ENCODE measurements around the gene FBN1.

The FBN1 gene

DNA sequence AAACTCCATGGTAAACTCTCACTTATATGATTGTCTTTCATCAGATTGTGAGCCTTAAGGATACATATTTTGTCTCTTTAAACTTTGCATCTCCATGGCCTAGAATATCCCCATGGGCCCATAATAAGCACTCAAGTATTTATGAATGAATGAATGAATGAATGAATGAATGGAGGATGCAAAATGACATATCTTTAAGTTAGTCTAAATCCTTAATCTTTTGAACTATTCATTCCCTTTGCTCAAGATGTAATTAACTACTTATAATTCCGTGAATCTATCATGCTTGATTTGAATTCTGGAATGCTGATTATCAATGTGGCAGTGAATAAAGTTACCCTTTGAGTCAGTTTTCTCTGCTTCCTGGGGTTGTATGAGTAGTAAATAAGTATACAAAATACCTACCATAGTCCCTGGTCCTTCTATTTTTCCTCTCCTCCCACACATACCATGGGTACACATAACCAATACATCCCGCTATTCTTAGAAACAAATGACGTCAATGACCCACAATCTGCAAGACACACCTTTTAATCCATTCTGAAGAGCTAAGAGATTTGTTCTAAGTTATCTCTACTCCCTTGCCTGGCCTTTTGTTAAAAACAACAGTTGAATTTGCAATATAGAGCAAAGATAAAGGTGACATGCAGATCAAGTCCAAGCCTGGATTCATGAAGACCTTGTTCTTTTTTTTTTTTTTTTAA is 94.5 kb downstream of the FBN1 start:
- Mint-ChIP-seq H3K27me3 (peaks cover 34% of the 10 kb centered on the region), H3K27ac (ENCODE audit: low read depth) (no peak overlapping the region), H3K36me3 (ENCODE audit: insufficient read depth) (no peaks in the 10 kb centered on the region), H3K9me3 (no peaks in the 10 kb centered on the region), H3K4me1 (no peaks in the 10 kb centered on the region), H3K4me3 (no peak overlapping the region)
- no peak for ATAC-seq (replicated peaks; ENCODE audit: extremely low read depth, poor library complexity, severe bottlenecking)
- no peak for DNase-seq (ENCODE audit: low spot score in 2 of 2)

DNA sequence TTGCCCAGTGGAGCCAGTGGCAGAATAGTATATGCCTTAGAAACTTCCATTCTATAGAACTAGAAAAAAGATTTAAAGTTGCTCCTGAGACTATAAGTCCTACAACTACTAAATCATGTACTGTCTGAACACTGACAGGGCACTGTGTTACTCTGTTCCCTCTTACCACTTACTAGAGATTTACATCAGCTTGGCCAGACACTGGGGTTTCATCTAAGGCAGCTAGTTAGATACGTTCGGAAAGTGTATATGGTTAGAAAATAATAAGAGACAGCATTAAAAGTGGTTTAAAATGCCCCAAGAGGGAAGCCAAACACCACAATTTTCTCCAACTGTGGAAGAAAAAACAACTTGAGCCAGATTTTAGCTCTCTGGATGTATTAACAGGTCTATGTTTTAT is 97.1 kb downstream of the FBN1 start:
- H3K36me3 Mint-ChIP-seq (ENCODE audit: insufficient read depth), result no peaks in the 10 kb centered on the region
- H3K9me3 Mint-ChIP-seq, result no peaks in the 10 kb centered on the region
- peaks cover 17% of the 10 kb centered on the region for H3K27me3 Mint-ChIP-seq
- H3K27ac Mint-ChIP-seq (ENCODE audit: low read depth), result no peak overlapping the region
- ATAC-seq (replicated peaks; ENCODE audit: extremely low read depth, poor library complexity, severe bottlenecking) (no peak), DNase-seq (ENCODE audit: low spot score in 2 of 2) (no peak)
- no peaks in the 10 kb centered on the region for H3K4me1 Mint-ChIP-seq
- H3K4me3 Mint-ChIP-seq, result no peak overlapping the region

GRCh38 chr15:48547286-48547685 is 98.2 kb downstream of the FBN1 start:
- Mint-ChIP-seq H3K4me3 (no peak overlapping the region), H3K4me1 (no peaks in the 10 kb centered on the region), H3K27me3 (peaks cover 13% of the 10 kb centered on the region), H3K27ac (ENCODE audit: low read depth) (no peak overlapping the region), H3K9me3 (no peaks in the 10 kb centered on the region), H3K36me3 (ENCODE audit: insufficient read depth) (no peaks in the 10 kb centered on the region)
- DNase-seq (ENCODE audit: low spot score in 2 of 2) (no peak), ATAC-seq (replicated peaks; ENCODE audit: extremely low read depth, poor library complexity, severe bottlenecking) (no peak)

DNA sequence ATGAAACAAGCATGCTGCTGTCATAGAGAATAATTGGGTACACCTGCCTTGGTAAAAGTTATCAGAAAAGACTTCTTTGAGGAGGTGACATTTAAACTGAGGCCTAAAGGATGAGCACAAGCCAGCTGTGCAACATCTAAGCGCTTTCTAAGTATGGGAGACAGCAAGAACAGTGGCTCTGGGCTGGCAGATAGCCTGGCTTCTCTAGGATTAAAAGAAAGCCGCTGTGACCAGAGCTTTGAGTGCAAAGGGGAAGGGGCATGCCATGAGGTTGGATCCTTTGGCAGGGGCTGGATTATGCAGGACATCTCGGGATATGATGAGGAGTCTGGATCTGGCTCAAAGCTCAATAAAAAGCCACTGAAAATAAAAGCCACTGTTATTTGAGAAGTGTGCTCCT is 99.2 kb downstream of the FBN1 start:
- no peak for ATAC-seq (replicated peaks; ENCODE audit: extremely low read depth, poor library complexity, severe bottlenecking)
- no peak for DNase-seq (ENCODE audit: low spot score in 2 of 2)
- H3K9me3 Mint-ChIP-seq, result no peaks in the 10 kb centered on the region
- no peaks in the 10 kb centered on the region for H3K4me1 Mint-ChIP-seq
- peaks cover 13% of the 10 kb centered on the region for H3K27me3 Mint-ChIP-seq
- no peak overlapping the region for H3K27ac Mint-ChIP-seq (ENCODE audit: low read depth)
- no peaks in the 10 kb centered on the region for H3K36me3 Mint-ChIP-seq (ENCODE audit: insufficient read depth)
- no peak overlapping the region for H3K4me3 Mint-ChIP-seq

GRCh38 chr15:48544778-48545177 is 100.7 kb downstream of the FBN1 start:
- Mint-ChIP-seq H3K27me3 (peaks cover 13% of the 10 kb centered on the region), H3K4me1 (no peaks in the 10 kb centered on the region), H3K9me3 (no peaks in the 10 kb centered on the region), H3K27ac (ENCODE audit: low read depth) (no peak overlapping the region), H3K36me3 (ENCODE audit: insufficient read depth) (peaks cover 2% of the 10 kb centered on the region), H3K4me3 (no peak overlapping the region)
- ATAC-seq (replicated peaks; ENCODE audit: extremely low read depth, poor library complexity, severe bottlenecking) (no peak), DNase-seq (ENCODE audit: low spot score in 2 of 2) (no peak)

DNA sequence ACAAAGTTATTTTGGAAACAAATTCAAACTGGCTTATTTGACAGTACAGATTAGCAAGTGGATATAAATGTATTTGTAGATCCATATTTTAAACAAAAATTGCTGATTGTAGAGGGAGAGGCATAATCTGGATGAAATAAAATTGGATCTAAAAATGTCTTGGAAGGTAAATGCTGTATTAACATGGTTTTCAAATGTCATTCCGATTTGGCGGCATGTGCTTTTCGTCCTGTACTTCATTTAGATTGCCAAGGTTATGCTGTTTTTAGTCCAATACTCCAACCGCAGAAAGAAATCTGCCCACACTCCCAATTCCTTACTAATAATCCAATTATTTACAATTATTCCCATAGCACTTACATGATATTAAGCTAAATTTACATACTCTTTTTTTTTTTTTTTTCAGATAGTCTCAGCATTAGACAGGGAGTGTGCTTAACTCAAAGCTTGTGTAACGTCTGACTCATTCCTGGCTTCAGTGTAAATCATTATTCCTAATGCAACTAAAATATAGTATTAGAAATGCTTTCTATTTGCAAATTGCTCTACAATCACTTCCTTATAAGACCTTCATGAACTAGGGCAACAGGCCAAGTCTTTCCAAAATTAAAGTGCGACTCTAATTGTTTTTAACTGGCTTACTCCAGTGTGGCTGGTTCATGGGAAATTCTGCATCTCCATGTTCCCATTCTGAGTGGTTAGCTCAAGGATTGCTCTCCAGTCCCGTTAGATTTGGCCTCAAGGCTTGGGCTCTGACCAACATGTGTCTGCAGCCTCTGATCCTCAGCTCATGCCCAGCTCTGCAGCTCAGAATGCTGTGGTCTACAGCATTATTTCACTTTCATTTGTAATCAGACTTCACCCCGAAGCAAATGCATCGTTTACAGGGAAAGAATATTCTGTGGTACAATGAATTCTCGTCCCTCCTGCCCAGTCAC is 103.9 kb downstream of the FBN1 start:
- Mint-ChIP-seq H3K4me3 (no peak overlapping the region), H3K9me3 (no peaks in the 10 kb centered on the region), H3K36me3 (ENCODE audit: insufficient read depth) (peaks cover 2% of the 10 kb centered on the region), H3K27me3 (peaks cover 20% of the 10 kb centered on the region), H3K27ac (ENCODE audit: low read depth) (no peak overlapping the region), H3K4me1 (no peaks in the 10 kb centered on the region)
- DNase-seq (ENCODE audit: low spot score in 2 of 2), result no peak
- no peak for ATAC-seq (replicated peaks; ENCODE audit: extremely low read depth, poor library complexity, severe bottlenecking)

DNA sequence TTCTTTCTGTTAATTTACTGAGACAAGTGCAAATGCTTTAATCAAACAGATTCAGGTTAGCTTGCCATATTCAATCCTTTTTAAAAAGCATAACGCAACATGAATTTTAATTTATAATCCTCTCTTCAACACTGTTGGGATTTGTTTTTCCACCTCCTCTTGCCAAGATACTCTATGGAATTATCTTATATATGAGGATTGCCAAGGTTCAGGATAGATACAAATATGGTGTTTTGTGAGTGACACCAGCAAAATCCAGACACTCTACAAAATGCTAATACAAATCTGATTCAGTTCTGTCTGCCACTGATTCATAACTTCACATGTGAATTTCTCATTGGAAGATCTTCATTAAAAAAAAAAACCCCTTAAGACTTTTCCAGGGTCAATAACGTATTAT is 104.8 kb downstream of the FBN1 start:
- Mint-ChIP-seq H3K4me1 (no peaks in the 10 kb centered on the region), H3K4me3 (no peak overlapping the region), H3K27me3 (peaks cover 14% of the 10 kb centered on the region), H3K36me3 (ENCODE audit: insufficient read depth) (peaks cover 2% of the 10 kb centered on the region), H3K27ac (ENCODE audit: low read depth) (no peak overlapping the region), H3K9me3 (no peaks in the 10 kb centered on the region)
- DNase-seq (ENCODE audit: low spot score in 2 of 2), result no peak
- ATAC-seq (replicated peaks; ENCODE audit: extremely low read depth, poor library complexity, severe bottlenecking), result no peak

DNA sequence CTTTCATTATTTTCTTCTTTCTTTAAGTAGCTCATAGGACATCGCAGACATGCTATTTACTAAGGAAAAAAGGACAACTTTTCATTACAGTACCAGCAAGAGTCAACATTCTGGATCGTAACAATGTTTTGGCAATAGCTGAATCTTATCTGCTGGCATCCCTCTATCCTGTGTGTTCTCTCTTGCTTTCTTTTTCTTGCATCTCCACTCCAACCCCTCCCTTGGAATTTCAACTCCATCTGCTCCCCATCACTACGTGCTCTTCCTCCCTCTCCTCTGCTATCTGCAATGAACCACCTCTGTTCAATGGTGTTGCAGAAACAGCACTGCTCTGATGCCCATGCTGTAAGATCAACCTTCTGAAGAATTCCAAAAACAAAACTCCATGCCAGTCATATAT is 106.6 kb downstream of the FBN1 start:
- ATAC-seq (replicated peaks; ENCODE audit: extremely low read depth, poor library complexity, severe bottlenecking), result no peak

GRCh38 chr15:48537271-48538113 is 108.0 kb downstream of the FBN1 start:
- no peak for ATAC-seq (replicated peaks; ENCODE audit: extremely low read depth, poor library complexity, severe bottlenecking)
- no peaks in the 10 kb centered on the region for H3K9me3 Mint-ChIP-seq

More for the DNA sequence above, 106.6 kb downstream of the FBN1 start:
- Mint-ChIP-seq H3K36me3 (ENCODE audit: insufficient read depth) (peaks cover 2% of the 10 kb centered on the region), H3K9me3 (no peaks in the 10 kb centered on the region), H3K4me3 (no peak overlapping the region), H3K4me1 (no peaks in the 10 kb centered on the region), H3K27me3 (peaks cover 14% of the 10 kb centered on the region), H3K27ac (ENCODE audit: low read depth) (no peak overlapping the region)
- DNase-seq (ENCODE audit: low spot score in 2 of 2), result no peak

GRCh38 chr15:48536681-48537091 is 108.8 kb downstream of the FBN1 start:
- no peaks in the 10 kb centered on the region for H3K9me3 Mint-ChIP-seq
- no peak for DNase-seq (ENCODE audit: low spot score in 2 of 2)
- no peak overlapping the region for H3K27ac Mint-ChIP-seq (ENCODE audit: low read depth)
- ATAC-seq (replicated peaks; ENCODE audit: extremely low read depth, poor library complexity, severe bottlenecking), result no peak
- no peaks in the 10 kb centered on the region for H3K4me1 Mint-ChIP-seq
- no peak overlapping the region for H3K4me3 Mint-ChIP-seq
- H3K27me3 Mint-ChIP-seq, result peaks cover 14% of the 10 kb centered on the region
- peaks cover 2% of the 10 kb centered on the region for H3K36me3 Mint-ChIP-seq (ENCODE audit: insufficient read depth)

More at GRCh38 chr15:48537271-48538113, 108.0 kb downstream of the FBN1 start:
- Mint-ChIP-seq H3K4me1 (no peaks in the 10 kb centered on the region), H3K4me3 (no peak overlapping the region), H3K27me3 (peaks cover 14% of the 10 kb centered on the region), H3K27ac (ENCODE audit: low read depth) (no peak overlapping the region), H3K36me3 (ENCODE audit: insufficient read depth) (peaks cover 2% of the 10 kb centered on the region)
- no peak for DNase-seq (ENCODE audit: low spot score in 2 of 2)

GRCh38 chr15:48533982-48534381 is 111.5 kb downstream of the FBN1 start:
- H3K9me3 Mint-ChIP-seq, result no peaks in the 10 kb centered on the region
- no peak overlapping the region for H3K4me3 Mint-ChIP-seq
- no peak overlapping the region for H3K27ac Mint-ChIP-seq (ENCODE audit: low read depth)
- no peak for DNase-seq (ENCODE audit: low spot score in 2 of 2)
- H3K36me3 Mint-ChIP-seq (ENCODE audit: insufficient read depth), result no peaks in the 10 kb centered on the region
- no peaks in the 10 kb centered on the region for H3K4me1 Mint-ChIP-seq
- peaks cover 14% of the 10 kb centered on the region for H3K27me3 Mint-ChIP-seq
- no peak for ATAC-seq (replicated peaks; ENCODE audit: extremely low read depth, poor library complexity, severe bottlenecking)

DNA sequence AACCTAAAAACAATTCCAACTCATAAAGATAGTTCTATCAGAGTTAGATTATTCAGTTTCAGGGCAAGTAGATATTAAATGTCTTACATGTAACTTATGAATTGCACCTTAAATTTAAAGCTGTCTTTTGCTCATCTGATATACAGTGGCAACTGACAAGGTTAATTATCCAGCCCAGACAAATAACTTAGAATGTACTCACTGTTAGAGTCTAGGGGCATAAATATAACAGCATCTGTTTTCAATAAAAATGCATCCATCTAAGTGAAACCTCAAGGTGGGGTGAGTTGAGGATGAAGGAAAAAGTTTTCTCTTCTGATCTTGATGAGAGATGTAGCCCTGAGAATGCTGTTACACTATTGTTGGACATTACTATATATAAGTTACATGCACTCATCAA is 112.6 kb downstream of the FBN1 start:
- Mint-ChIP-seq H3K36me3 (ENCODE audit: insufficient read depth) (no peaks in the 10 kb centered on the region), H3K27ac (ENCODE audit: low read depth) (no peak overlapping the region), H3K9me3 (no peaks in the 10 kb centered on the region), H3K27me3 (peaks cover 5% of the 10 kb centered on the region), H3K4me3 (no peak overlapping the region), H3K4me1 (no peaks in the 10 kb centered on the region)
- DNase-seq (ENCODE audit: low spot score in 2 of 2) (no peak), ATAC-seq (replicated peaks; ENCODE audit: extremely low read depth, poor library complexity, severe bottlenecking) (no peak)
